Left lung (tissue), 14 donors: ENCODE results near the gene KDM3B. TPM values are rescaled to one million over a fixed set of nuclear protein-coding genes. Genes with fewer than 3 reads are reported as not detected.

Source experiments
- ATAC-seq: fragments of 200-7000 bp; cut with Tn5 transposase; one replicate; pipeline ENCODE4 v1.9.1; 2020; ENCODE audit warnings: moderate library complexity
- DNase-seq, 4 donors: peaks; one replicate each; pipeline ENCODE4 v3.0.0-alpha.2; 2013 to 2020
- H3K27ac ChIP-seq, 2 donors: fragments of 200-600 bp; sonication (generic) in 1 of 2; one replicate each; pipeline versions ENCODE4 v1.5.0 to v1.8.0; 2020 to 2021
- H3K27me3 ChIP-seq, 2 donors: fragments of 200-600 bp; sonication (generic) in 1 of 2; one replicate each; pipeline versions ENCODE4 v1.5.0 to v1.8.0; 2020 to 2021
- H3K36me3 ChIP-seq, 2 donors: fragments of 200-600 bp; sonication (generic) in 1 of 2; one replicate each; pipeline versions ENCODE4 v1.5.0 to v1.8.0; 2020 to 2021
- H3K4me1 ChIP-seq, 2 donors: fragments of 200-600 bp; one replicate each; pipeline ENCODE4 v1.8.0; 2021
- H3K4me3 ChIP-seq, 2 donors: fragments of 200-600 bp; sonication (generic) in 1 of 2; one replicate each; pipeline versions ENCODE4 v1.5.0 to v1.8.0; 2020 to 2021; ENCODE audit warnings: mild to moderate bottlenecking in 1 of 2
- H3K9me3 ChIP-seq, 2 donors: fragments of 200-600 bp; sonication (generic) in 1 of 2; one replicate each; pipeline versions ENCODE4 v1.5.0 to v1.8.0; 2020 to 2021
- CTCF ChIP-seq, 2 donors: fragments of 200-600 bp; sonication (generic) in 1 of 2; IDR thresholded peaks; one replicate each; pipeline versions ENCODE4 v1.5.0 to v1.8.0; 2021; ENCODE audit warnings: antibody characterized with exemption in 2 of 2
- intact Hi-C, 2 donors: fragments of 100-400 bp; cut with DNase I; formaldehyde crosslinking; loops; one replicate each; pipeline versions ENCODE4 v1.11.2 to v1.14.2; 2022
- long read RNA-seq, 12 donors: library from polyadenylated mRNA in 2 of 12; unstranded in 2 of 12; transcript quantifications; one replicate each; pipeline ENCODE4 v2.0.0 and lab custom pipeline, GENCODE V29; 2019 to 2026
- polyA plus RNA-seq, 6 donors: library from polyadenylated mRNA; unstranded; fragments of 120-200 nt; gene quantifications; one replicate each; pipeline ENCODE4 v1.2.1, GENCODE V29; 2013; ENCODE audit not compliant: insufficient read length in 6 of 6
- total RNA-seq, 2 donors: library from RNA; stranded (reverse); fragmentation: NEBNext Ultra II Directional; extraction: Animal tissue kit (Norgen Biotek cat#: 25700); gene quantifications; one replicate each; pipeline ENCODE4 v1.2.1, GENCODE V29; 2021
- donor health status: DM: no; HTN: yes; CAD: no.
- donor health status: DM: no; HTN: no; CAD: no.

Gene KDM3B
- 10 to 100 TPM; 47.5 to 50.4 TPM for total RNA-seq
- polyA plus RNA-seq: 10 to 100 TPM; 78.1 to 96.3 (median 81.5) TPM
- long read RNA-seq, donor 1, partial matches to known transcripts: 49 of 50 reads
- long read RNA-seq, donor 1, other reads (novel, unspliced or antisense): 0 of 50 reads
- long read RNA-seq, donor 2, partial matches to known transcripts: 13 of 16 reads
- long read RNA-seq, donor 2, other reads (novel, unspliced or antisense): 0 of 16 reads
- long read RNA-seq, donor 3, full-length matches to known transcripts: 2 of 2 reads
- long read RNA-seq, donor 3, partial matches to known transcripts: 0 of 2 reads
- long read RNA-seq, donor 3, other reads (novel, unspliced or antisense): 0 of 2 reads
- long read RNA-seq, donor 4, partial matches to known transcripts: 1 of 1 reads
- long read RNA-seq, donor 4, other reads (novel, unspliced or antisense): 0 of 1 reads
- long read RNA-seq, donor 5, partial matches to known transcripts: 79 of 112 reads
- long read RNA-seq, donor 5, other reads (novel, unspliced or antisense): 33 of 112 reads
- long read RNA-seq, donor 6, full-length matches to known transcripts: 2 of 2 reads
- long read RNA-seq, donor 6, partial matches to known transcripts: 0 of 2 reads
- long read RNA-seq, donor 6, other reads (novel, unspliced or antisense): 0 of 2 reads
- long read RNA-seq, donor 7, full-length matches to known transcripts: 1 of 12 reads
- long read RNA-seq, donor 7, partial matches to known transcripts: 11 of 12 reads
- long read RNA-seq, donor 7, other reads (novel, unspliced or antisense): 0 of 12 reads
- long read RNA-seq, donor 8, partial matches to known transcripts: 8 of 9 reads
- long read RNA-seq, donor 8, other reads (novel, unspliced or antisense): 0 of 9 reads
- long read RNA-seq, donor 9: 0 reads
- long read RNA-seq, donor 10, partial matches to known transcripts: 1 of 1 reads
- long read RNA-seq, donor 10, other reads (novel, unspliced or antisense): 0 of 1 reads
- long read RNA-seq, donor 11, full-length matches to known transcripts: 1 of 16 reads
- long read RNA-seq, donor 11, partial matches to known transcripts: 15 of 16 reads
- long read RNA-seq, donor 11, other reads (novel, unspliced or antisense): 0 of 16 reads
- long read RNA-seq, donor 12: 0 reads

DNA sequence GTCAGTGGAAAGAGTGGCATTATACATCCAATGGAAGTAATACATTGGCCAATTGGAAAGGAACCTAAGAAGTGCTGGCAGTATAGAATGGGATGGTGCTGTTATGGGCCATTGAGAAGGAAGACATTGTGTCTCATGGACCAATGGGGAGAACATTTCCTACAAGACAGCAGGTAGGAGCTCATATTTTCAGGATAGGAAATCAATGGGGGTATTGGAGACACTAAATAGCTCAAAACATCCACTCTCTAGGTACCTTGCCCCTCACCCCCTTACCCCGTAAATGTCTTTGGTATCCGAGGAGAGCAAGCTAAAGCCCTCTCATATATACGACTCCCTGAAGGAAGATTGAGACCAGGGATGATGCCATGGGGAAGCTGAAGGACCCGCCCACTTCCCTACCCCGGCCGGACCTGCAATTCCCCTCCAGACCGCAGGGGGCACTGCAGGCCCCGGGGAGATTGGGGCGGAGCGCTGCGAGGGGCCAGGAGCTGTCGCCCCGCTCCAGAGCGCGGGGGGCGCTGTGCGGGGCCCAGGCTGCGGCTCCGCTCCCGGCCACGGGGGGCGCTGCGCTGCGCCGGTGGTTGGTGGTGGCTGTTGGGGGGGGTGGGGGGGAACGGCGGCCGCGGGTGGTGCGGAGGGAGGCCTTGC is at the start of gene KDM3B:
Gene KDM3B (plus strand): TSS at position 615 of the 651 bp plus-strand sequence. CDS start 111 bp downstream, outside the sequence.
- Histone ChIP-seq H3K4me3 (peak within 1 kb of the TSS; percentile 78 to 86), H3K9me3 (peaks cover 0 to 4% of the 10 kb centered on the region in 2 donors), H3K4me1 (peaks cover 12 to 26% of the 10 kb centered on the region in 2 donors), H3K27ac (peak within 1 kb of the TSS; percentile 97 to 98), H3K36me3 (peaks cover 0 to 16% of the 10 kb centered on the region in 2 donors), H3K27me3 (no peaks in the 10 kb centered on the region)
- DNase-seq (peak; percentile 70 to 98 (median 86)), ATAC-seq (peak; percentile 93)
- TF ChIP-seq CTCF (IDR thresholded peaks at IDR 0.05): peak; percentile 99
- intact Hi-C loops: no loop called here

- DNase-seq (no peak), ATAC-seq (no peak)
- no peaks in the 10 kb centered on the region for H3K9me3 ChIP-seq
- no peak overlapping the region for H3K27ac ChIP-seq
- H3K4me1 ChIP-seq: no peaks in the 10 kb centered on the region
- no peak overlapping the region for H3K4me3 ChIP-seq
- H3K27me3 ChIP-seq: no peaks in the 10 kb centered on the region
- intact Hi-C loops: no loop called here
- TF ChIP-seq CTCF (IDR thresholded peaks at IDR 0.05): no peak
- H3K36me3 ChIP-seq: no peaks in the 10 kb centered on the region
Measured at GRCh38 chr5:138303372-138303771, 49.1 kb upstream of the KDM3B start.

DNA sequence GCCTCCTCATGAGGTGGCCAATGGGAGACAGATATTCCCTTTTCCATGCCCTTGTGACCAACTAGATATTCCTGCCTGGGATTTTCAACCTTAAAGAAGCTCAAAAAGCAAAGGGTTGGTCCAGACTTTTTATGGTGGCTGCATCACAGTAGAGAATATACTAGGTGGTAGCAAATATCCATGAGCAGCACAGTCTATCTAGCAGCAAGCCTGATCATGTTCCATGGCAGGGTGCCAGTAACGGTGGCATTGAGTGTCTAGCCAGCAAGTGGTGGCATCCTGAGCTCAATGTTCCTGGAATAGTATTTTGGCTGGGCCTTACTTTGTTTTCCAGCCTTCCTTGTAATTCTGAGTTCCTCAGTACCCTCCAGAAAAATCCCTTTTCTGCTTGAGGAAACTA is 46.7 kb upstream of the KDM3B start:
- no peaks in the 10 kb centered on the region for H3K27me3 ChIP-seq
- TF ChIP-seq CTCF (IDR thresholded peaks at IDR 0.05): no peak
- DNase-seq (no peak), ATAC-seq (no peak)
- intact Hi-C loops: no loop called here
- no peak overlapping the region for H3K27ac ChIP-seq
- no peaks in the 10 kb centered on the region for H3K36me3 ChIP-seq
- H3K9me3 ChIP-seq: no peaks in the 10 kb centered on the region
- no peak overlapping the region for H3K4me3 ChIP-seq
- H3K4me1 ChIP-seq: no peaks in the 10 kb centered on the region

GRCh38 chr5:138315751-138316278 is 36.7 kb upstream of the KDM3B start:
- Histone ChIP-seq H3K36me3 (peaks cover 0 to 10% of the 10 kb centered on the region in 2 donors), H3K27ac (no peak overlapping the region), H3K4me3 (no peak overlapping the region), H3K4me1 (no peaks in the 10 kb centered on the region), H3K27me3 (no peaks in the 10 kb centered on the region), H3K9me3 (no peaks in the 10 kb centered on the region)
- no peak for DNase-seq
- ATAC-seq: no peak
- TF ChIP-seq CTCF (IDR thresholded peaks at IDR 0.05): no peak
- intact Hi-C loops: no loop called here
